ENCODE results near the gene TMEM120B.
"Not testable (repeated sequence)": the region's sequence is repeated elsewhere in the genome, so short reads cannot be mapped to it uniquely, and the experiment has no call there.

TMEM120B gene

GRCh38 chr12:121709064-121709424, 3.5 kb upstream of the TMEM120B start:
- DNase-seq (ENCODE audit: low read depth), result not testable (repeated sequence)

DNA sequence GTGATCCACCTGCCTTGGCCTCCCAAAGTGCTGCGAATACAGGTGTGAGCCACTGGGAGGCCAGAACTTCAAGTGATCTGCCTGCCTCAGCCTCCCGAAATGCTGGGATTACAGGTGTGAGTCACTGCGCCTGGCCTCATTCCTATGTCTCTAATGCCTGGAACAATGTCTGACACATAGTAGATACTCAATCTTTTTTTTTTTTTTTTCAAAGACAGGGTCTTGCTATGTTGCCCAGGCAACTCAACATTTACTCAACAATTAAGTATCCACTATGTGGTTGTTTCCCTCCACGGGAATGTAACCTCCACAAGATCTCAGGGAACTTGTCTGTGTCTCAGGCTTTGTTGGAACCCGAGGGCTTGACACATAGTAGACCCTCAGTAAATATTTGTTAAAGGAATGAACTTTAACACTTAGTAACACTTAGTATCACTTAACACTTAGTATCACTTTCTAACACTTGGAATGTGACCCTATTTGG, 3.0 kb upstream of the TMEM120B start:
- DNase-seq (ENCODE audit: low read depth), result no peak

DNA sequence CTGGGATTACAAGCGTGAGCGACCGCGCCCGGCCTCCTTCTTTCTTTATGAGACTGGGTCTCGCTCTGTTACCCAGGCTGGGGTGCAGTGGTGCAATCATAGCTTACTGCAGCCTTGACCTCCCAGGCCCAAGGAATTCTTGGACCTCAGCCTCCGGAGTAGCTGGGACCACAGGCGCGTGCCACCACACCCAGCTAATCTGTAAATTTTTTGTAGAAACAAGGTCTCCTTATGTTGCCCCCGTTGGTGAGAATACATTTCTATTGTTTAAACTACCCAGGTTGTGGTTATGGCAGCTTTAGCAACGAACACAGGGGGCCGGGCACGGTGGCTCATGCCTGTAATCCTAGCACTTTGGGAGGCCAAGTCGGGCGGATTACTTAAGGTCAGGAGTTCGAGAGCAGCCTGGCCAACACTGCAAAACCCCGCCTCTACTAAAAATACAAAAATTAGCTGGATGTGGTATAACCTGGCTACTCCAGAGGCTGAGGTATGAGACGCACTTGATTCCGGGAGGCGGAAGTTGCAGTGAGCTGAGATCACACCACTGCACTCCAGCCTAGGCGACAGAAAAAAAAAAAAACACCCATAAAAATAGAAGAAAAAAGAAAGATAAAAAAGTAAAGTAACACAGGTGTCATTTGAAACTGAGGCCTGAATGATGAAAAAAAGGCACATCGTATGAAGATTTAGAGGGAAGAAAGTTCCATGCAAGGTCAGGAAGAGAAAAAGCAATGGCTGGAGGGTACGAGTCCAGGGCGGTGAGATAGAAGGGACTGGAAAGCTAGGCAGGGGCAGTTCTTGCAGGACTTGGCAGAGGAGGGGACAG, 977 bp upstream of the TMEM120B start:
- DNase-seq (ENCODE audit: low read depth), result no peak

DNA sequence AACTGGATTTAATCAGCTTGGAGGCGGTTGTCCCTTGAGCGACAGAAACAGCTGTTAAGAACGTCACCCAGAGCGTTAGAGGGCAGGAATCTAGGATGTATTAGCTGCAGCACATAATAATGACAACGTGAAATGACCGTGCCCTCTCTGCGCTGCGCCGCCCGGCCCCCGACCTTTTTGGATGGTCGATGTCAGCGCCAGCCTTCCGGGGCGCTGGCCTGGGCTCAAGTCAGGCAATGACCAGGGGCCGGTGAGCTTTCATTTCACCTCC, 427 bp upstream of the TMEM120B start:
- DNase-seq (ENCODE audit: low read depth), result no peak

- no peak for DNase-seq (ENCODE audit: low read depth)
Observed at GRCh38 chr12:121713257-121713777, 765 bp downstream of the TMEM120B start.

GRCh38 chr12:121713793-121714192, 1.2 kb downstream of the TMEM120B start:
- DNase-seq (ENCODE audit: low read depth), result no peak

GRCh38 chr12:121715055-121715454, 2.5 kb downstream of the TMEM120B start:
- DNase-seq (ENCODE audit: low read depth), result not testable (repeated sequence)

- DNase-seq (ENCODE audit: low read depth), result no peak
Observed at GRCh38 chr12:121715862-121716435, 3.4 kb downstream of the TMEM120B start.

DNA sequence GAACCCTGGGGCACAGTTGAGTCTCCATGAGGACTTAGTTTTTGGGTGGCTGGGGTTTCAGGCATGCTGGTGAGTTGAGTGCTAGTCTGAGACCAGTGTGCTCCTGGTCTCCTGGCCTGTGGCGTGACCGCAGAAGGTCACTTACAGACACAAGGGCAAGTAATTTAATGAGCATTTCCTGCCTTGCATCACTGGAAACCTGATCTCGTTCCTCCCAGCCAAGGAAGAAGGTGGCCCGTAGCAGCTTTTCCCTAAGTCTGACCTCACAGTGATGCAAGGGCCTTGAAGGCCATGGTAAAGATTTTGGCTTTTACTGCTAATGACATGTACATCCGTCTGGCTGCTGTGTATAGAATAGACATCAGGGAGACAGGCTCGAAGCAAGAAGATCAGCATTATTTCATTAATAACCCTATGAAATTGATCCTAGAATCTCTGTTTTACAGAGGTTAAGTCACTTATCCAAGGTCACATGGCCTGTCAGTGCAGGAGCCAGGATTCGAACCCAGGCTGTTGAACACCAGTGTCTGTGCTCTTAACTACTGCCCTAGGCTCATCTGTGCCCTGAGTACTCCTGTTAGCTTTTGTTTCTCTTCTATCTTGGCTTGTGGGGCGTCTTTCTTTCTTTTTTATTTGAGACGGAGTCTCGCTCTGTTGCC, 4.6 kb downstream of the TMEM120B start:
- no peak for DNase-seq (ENCODE audit: low read depth)

- no peak for DNase-seq (ENCODE audit: low read depth)
Observed at GRCh38 chr12:121718653-121719239, 6.2 kb downstream of the TMEM120B start.

- no peak for DNase-seq (ENCODE audit: low read depth)
Observed at GRCh38 chr12:121719926-121720414, 7.4 kb downstream of the TMEM120B start.

GRCh38 chr12:121720762-121721161, 8.2 kb downstream of the TMEM120B start:
- DNase-seq (ENCODE audit: low read depth), result no peak

DNA sequence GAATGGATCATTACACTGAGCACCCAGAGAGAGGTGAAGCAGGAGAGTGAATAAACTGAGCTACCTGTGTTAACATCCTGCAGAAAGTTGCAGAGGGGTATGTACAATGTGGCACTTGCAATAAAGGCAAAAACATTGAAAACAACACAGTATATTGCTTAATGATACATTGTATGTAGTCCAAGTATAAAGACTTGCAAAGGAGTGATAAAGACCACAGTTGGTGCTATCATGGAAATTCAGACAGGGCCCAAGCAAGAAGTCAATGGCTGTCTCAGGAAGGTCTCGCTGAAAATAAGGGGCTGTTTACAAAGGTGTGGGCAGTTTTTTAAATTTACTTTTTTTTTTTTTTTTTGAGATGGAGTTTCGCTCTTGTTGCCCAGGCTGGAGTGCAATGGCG, 10.0 kb downstream of the TMEM120B start:
- DNase-seq (ENCODE audit: low read depth), result no peak

DNA sequence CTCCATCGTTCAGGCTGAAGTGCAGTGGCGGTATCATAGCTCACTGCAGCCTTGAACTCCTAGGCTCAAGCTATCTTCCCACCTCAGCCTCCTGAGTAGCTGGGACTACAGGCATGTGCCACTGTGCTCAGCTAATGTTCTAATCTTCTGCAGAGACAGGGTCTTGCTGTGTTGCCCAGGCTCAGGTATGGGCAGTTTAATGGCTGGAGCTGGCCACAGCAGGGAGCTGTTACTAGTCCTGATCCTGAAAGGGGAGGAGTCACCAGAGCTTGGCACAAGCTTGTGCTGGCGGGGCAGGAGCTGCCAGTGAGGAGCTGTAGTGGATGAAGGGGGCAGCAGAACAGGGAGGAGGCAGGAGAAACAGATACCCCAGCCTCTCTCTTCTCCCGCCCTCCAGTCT, 10.6 kb downstream of the TMEM120B start:
- no peak for DNase-seq (ENCODE audit: low read depth)

DNA sequence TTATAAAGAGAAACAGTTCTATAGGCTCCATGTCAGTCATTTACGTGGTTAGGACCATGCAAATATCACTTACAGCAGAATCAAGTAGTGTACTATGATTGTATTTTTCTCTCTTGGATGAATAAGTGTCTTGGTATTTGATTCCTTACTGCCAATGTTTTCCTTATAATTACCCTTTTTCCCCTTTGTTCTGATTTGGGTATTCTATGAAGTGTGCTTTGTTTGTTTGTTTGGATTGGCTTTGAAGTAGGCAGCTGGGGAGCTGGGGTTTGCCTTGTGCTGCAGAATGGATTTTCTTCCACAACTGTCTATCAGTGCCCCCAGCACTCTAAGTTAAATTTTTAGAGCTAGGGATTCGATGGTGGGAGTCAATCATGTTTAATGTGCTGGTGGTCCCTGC, 12.4 kb downstream of the TMEM120B start:
- no peak for DNase-seq (ENCODE audit: low read depth)

GRCh38 chr12:121725423-121725822, 12.9 kb downstream of the TMEM120B start:
- DNase-seq (ENCODE audit: low read depth), result no peak

- DNase-seq (ENCODE audit: low read depth), result no peak
Observed at GRCh38 chr12:121729021-121729420, 16.5 kb downstream of the TMEM120B start.

DNA sequence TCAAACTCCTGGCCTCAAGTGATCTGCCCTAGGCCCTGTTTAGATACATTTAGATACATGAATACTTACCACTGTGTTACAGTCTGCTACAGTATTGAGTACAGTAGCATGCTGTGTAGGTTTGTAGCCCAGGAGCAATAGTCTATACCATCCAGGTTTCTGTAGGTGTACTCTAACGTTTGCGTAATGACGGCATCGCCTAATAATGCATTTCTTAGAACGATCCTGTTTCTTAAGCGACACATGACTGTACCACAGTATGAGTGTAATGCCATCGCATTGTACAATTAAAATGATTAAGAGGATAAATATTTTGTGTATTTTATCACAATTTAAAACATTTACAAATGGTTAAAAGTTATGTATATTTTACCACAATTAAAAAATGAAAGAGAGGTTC, 18.9 kb downstream of the TMEM120B start:
- no peak for DNase-seq (ENCODE audit: low read depth)

GRCh38 chr12:121733849-121734248, 21.3 kb downstream of the TMEM120B start:
- DNase-seq (ENCODE audit: low read depth), result no peak

GRCh38 chr12:121738340-121738858, 25.8 kb downstream of the TMEM120B start:
- DNase-seq (ENCODE audit: low read depth), result no peak

- no peak for DNase-seq (ENCODE audit: low read depth)
Observed at GRCh38 chr12:121740847-121741246, 28.3 kb downstream of the TMEM120B start.

- no peak for DNase-seq (ENCODE audit: low read depth)
Observed at GRCh38 chr12:121741743-121742142, 29.2 kb downstream of the TMEM120B start.

Data from stimulated activated CD8-positive, alpha-beta memory T cell treated with anti-CD3 and anti-CD28 coated beads, Interleukin-12 subunit alpha, Interleukin-12 subunit beta, amount 100 ng/mL, for 1 hour (primary cell).